Right atrium auricular region (tissue), 2 donors: ENCODE results near the gene SETD9. TPM values are rescaled to one million over a fixed set of nuclear protein-coding genes. Genes with fewer than 3 reads are reported as not detected.

Experiments
- DNase-seq: peaks from one replicate; pipeline ENCODE4 v3.0.0-alpha.2; 2019; ENCODE audit warnings: low spot score
- H3K27ac ChIP-seq, 2 donors: fragments of 200-600 bp; sonication (generic); 1 replicate in 1 of 2; 2 replicates in 1 of 2; pipeline ENCODE4 v1.5.1; 2016 to 2019
- H3K27me3 ChIP-seq, 2 donors: fragments of 200-600 bp; sonication (generic); one replicate each; pipeline versions ENCODE4 v1.5.1 to v1.6.0; 2017 to 2019
- H3K36me3 ChIP-seq: fragments of 200-600 bp; sonication (generic); one replicate; pipeline ENCODE4 v1.5.1; 2016
- H3K4me1 ChIP-seq, 2 donors: fragments of 200-600 bp; sonication (generic); one replicate each; pipeline versions ENCODE4 v1.5.1 to v1.6.0; 2017 to 2019
- H3K4me3 ChIP-seq, 2 donors: fragments of 200-600 bp; sonication (generic); 1 replicate in 1 of 2; 2 replicates in 1 of 2; pipeline ENCODE4 v1.5.1; 2017 to 2019; ENCODE audit warnings: mild to moderate bottlenecking in 1 of 2, moderate library complexity in 1 of 2
- H3K9me3 ChIP-seq, 2 donors: fragments of 200-600 bp; sonication (generic); one replicate each; pipeline ENCODE4 v1.5.1; 2019
- CTCF ChIP-seq, 2 donors: fragments of 200-600 bp; sonication (generic); IDR thresholded peaks; one replicate each; pipeline ENCODE4 v1.5.1; 2019; ENCODE audit warnings: antibody characterized with exemption in 2 of 2
- total RNA-seq, 2 donors: library from RNA; depleted of rRNA; stranded (reverse); fragments of >200 nt; gene quantifications; one replicate each; pipeline ENCODE4 v1.1.0, GENCODE V29; 2016

Gene SETD9
- total RNA-seq, 2 donors from 2014 or later = 11.8 to 21.5 TPM

- DNase-seq = no peak
- H3K36me3 ChIP-seq = no peaks in the 10 kb centered on the region
- H3K9me3 ChIP-seq = no peaks in the 10 kb centered on the region
- H3K4me3 ChIP-seq = no peak overlapping the region
- H3K27me3 ChIP-seq = no peaks in the 10 kb centered on the region
- H3K27ac ChIP-seq = no peak overlapping the region
- peak; percentile 58 to 84 for TF ChIP-seq CTCF (IDR thresholded peaks at IDR 0.05)
- no peaks in the 10 kb centered on the region for H3K4me1 ChIP-seq
Measured at GRCh38 chr5:56900858-56901578, 8.4 kb upstream of the SETD9 start.

GRCh38 chr5:56908942-56909293, 478 bp upstream of the SETD9 start:
- H3K9me3 ChIP-seq = no peaks in the 10 kb centered on the region
- no peak for TF ChIP-seq CTCF (IDR thresholded peaks at IDR 0.05)
- peak overlapping the region; percentile 91 to 96 for H3K27ac ChIP-seq
- H3K36me3 ChIP-seq = peaks cover 7% of the 10 kb centered on the region
- peaks cover 0 to 8% of the 10 kb centered on the region in 2 donors for H3K4me1 ChIP-seq
- peak; percentile 76 for DNase-seq
- no peaks in the 10 kb centered on the region for H3K27me3 ChIP-seq
- peak overlapping the region; percentile 63 to 66 for H3K4me3 ChIP-seq

GRCh38 chr5:56910210-56910965, 992 bp downstream of the SETD9 start:
- Histone ChIP-seq H3K4me1 (peaks cover 0 to 8% of the 10 kb centered on the region in 2 donors), H3K4me3 (peak overlapping the region; percentile 63 to 66), H3K27me3 (no peaks in the 10 kb centered on the region), H3K9me3 (no peaks in the 10 kb centered on the region), H3K27ac (peak overlapping the region; percentile 91 to 96), H3K36me3 (peaks cover 7% of the 10 kb centered on the region)
- no peak for DNase-seq
- TF ChIP-seq CTCF (IDR thresholded peaks at IDR 0.05) = no peak

GRCh38 chr5:56913766-56914165, 4.4 kb downstream of the SETD9 start:
- no peaks in the 10 kb centered on the region for H3K9me3 ChIP-seq
- no peak overlapping the region for H3K27ac ChIP-seq
- H3K36me3 ChIP-seq = peaks cover 7% of the 10 kb centered on the region
- peaks cover 0 to 8% of the 10 kb centered on the region in 2 donors for H3K4me1 ChIP-seq
- H3K4me3 ChIP-seq = no peak overlapping the region
- DNase-seq = no peak
- H3K27me3 ChIP-seq = no peaks in the 10 kb centered on the region
- no peak for TF ChIP-seq CTCF (IDR thresholded peaks at IDR 0.05)

GRCh38 chr5:56914678-56915077, 5.3 kb downstream of the SETD9 start:
- Histone ChIP-seq H3K27me3 (no peaks in the 10 kb centered on the region), H3K9me3 (no peaks in the 10 kb centered on the region), H3K36me3 (peaks cover 7% of the 10 kb centered on the region), H3K27ac (no peak overlapping the region), H3K4me1 (peaks cover 0 to 8% of the 10 kb centered on the region in 2 donors), H3K4me3 (no peak overlapping the region)
- TF ChIP-seq CTCF (IDR thresholded peaks at IDR 0.05) = no peak
- no peak for DNase-seq
